ENCODE measurements around the gene FAM168B.

Gene FAM168B

GRCh38 chr2:131044075-131044756 lies 49.0 kb downstream of the FAM168B start:
- in situ Hi-C loops (cut with MboI; ENCODE audit: low pct_unique_long_range_greater_than_20kb, low sequenced_read_pairs): no loop called here
- DNase-seq: no peak

- no peak for DNase-seq
- in situ Hi-C loops (cut with MboI; ENCODE audit: low pct_unique_long_range_greater_than_20kb, low sequenced_read_pairs): no loop called here
Observed at GRCh38 chr2:131043199-131044074, 49.8 kb downstream of the FAM168B start.

- in situ Hi-C loops (cut with MboI; ENCODE audit: low pct_unique_long_range_greater_than_20kb, low sequenced_read_pairs): no loop called here
- DNase-seq: no peak
Observed at GRCh38 chr2:131042148-131042775, 51.0 kb downstream of the FAM168B start.

- DNase-seq: no peak
- in situ Hi-C loops (cut with MboI; ENCODE audit: low pct_unique_long_range_greater_than_20kb, low sequenced_read_pairs): no loop called here
Observed at GRCh38 chr2:131041402-131042147, 51.7 kb downstream of the FAM168B start.

GRCh38 chr2:131040661-131041401 lies 52.4 kb downstream of the FAM168B start:
- in situ Hi-C loops (cut with MboI; ENCODE audit: low pct_unique_long_range_greater_than_20kb, low sequenced_read_pairs): no loop called here
- no peak for DNase-seq

GRCh38 chr2:131039908-131040660 lies 53.2 kb downstream of the FAM168B start:
- no peak for DNase-seq
- in situ Hi-C loops (cut with MboI; ENCODE audit: low pct_unique_long_range_greater_than_20kb, low sequenced_read_pairs): no loop called here

GRCh38 chr2:131039535-131039907 lies 53.7 kb downstream of the FAM168B start:
- DNase-seq: no peak
- in situ Hi-C loops (cut with MboI; ENCODE audit: low pct_unique_long_range_greater_than_20kb, low sequenced_read_pairs): no loop called here

- in situ Hi-C loops (cut with MboI; ENCODE audit: low pct_unique_long_range_greater_than_20kb, low sequenced_read_pairs): no loop called here
- no peak for DNase-seq
Observed at GRCh38 chr2:131039101-131039440, 54.2 kb downstream of the FAM168B start.

- DNase-seq: no peak
- in situ Hi-C loops (cut with MboI; ENCODE audit: low pct_unique_long_range_greater_than_20kb, low sequenced_read_pairs): no loop called here
Observed at GRCh38 chr2:131038258-131039100, 54.8 kb downstream of the FAM168B start.

- in situ Hi-C loops (cut with MboI; ENCODE audit: low pct_unique_long_range_greater_than_20kb, low sequenced_read_pairs): no loop called here
- DNase-seq: no peak
Observed at GRCh38 chr2:131037398-131038257, 55.6 kb downstream of the FAM168B start.

- in situ Hi-C loops (cut with MboI; ENCODE audit: low pct_unique_long_range_greater_than_20kb, low sequenced_read_pairs): no loop called here
- DNase-seq: no peak
Observed at GRCh38 chr2:131036696-131037397, 56.4 kb downstream of the FAM168B start.

GRCh38 chr2:131036269-131036668 lies 57.0 kb downstream of the FAM168B start:
- no peak for DNase-seq
- in situ Hi-C loops (cut with MboI; ENCODE audit: low pct_unique_long_range_greater_than_20kb, low sequenced_read_pairs): no loop called here

- no peak for DNase-seq
- in situ Hi-C loops (cut with MboI; ENCODE audit: low pct_unique_long_range_greater_than_20kb, low sequenced_read_pairs): no loop called here
Observed at GRCh38 chr2:131035826-131036231, 57.4 kb downstream of the FAM168B start.

GRCh38 chr2:131035112-131035825 lies 58.0 kb downstream of the FAM168B start:
- in situ Hi-C loops (cut with MboI; ENCODE audit: low pct_unique_long_range_greater_than_20kb, low sequenced_read_pairs): no loop called here
- no peak for DNase-seq
